ENCODE measurements around the gene EXTL2.
"Not testable (repeated sequence)": the region's sequence is repeated elsewhere in the genome, so short reads cannot be mapped to it uniquely, and the experiment has no call there.

EXTL2 gene

GRCh38 chr1:100936194-100936967 is 41.7 kb upstream of the EXTL2 start:
- TF ChIP-seq OSR1 (CRISPR knock-in tag; IDR thresholded peaks at IDR 0.05): no peak
- TF ChIP-seq ZNF70 (CRISPR knock-in tag; IDR thresholded peaks at IDR 0.05): no peak
- TF ChIP-seq POU6F1 (CRISPR knock-in tag; IDR thresholded peaks at IDR 0.05; ENCODE audit: borderline replicate concordance, low read depth): no peak
- ATAC-seq: no peak

- not testable (repeated sequence) for ATAC-seq
- TF ChIP-seq ZNF8 (CRISPR knock-in tag; IDR thresholded peaks at IDR 0.05): peak; percentile 80
Measured at GRCh38 chr1:100933555-100933954, 38.9 kb upstream of the EXTL2 start.

- no peak for ATAC-seq
- TF ChIP-seq BACH2 (CRISPR knock-in tag; IDR thresholded peaks at IDR 0.05; ENCODE audit: borderline replicate concordance) (no peak), RARB (CRISPR knock-in tag; IDR thresholded peaks at IDR 0.05) (no peak), ZNF565 (CRISPR knock-in tag; conservative IDR thresholded peaks at IDR 0.05; ENCODE audit: low read depth) (no peak), ZFP3 (CRISPR knock-in tag; IDR thresholded peaks at IDR 0.05) (no peak), POU6F1 (CRISPR knock-in tag; IDR thresholded peaks at IDR 0.05; ENCODE audit: borderline replicate concordance, low read depth) (no peak), TCF4 (CRISPR knock-in tag; IDR thresholded peaks at IDR 0.05; ENCODE audit: borderline replicate concordance) (no peak), SNAI2 (CRISPR knock-in tag; IDR thresholded peaks at IDR 0.05) (no peak), ZC3H10 (CRISPR knock-in tag; IDR thresholded peaks at IDR 0.05) (no peak), CSDC2 (CRISPR knock-in tag; IDR thresholded peaks at IDR 0.05) (no peak), TOX (CRISPR knock-in tag; IDR thresholded peaks at IDR 0.05; ENCODE audit: borderline replicate concordance) (no peak), CREB5 (CRISPR knock-in tag; IDR thresholded peaks at IDR 0.05; ENCODE audit: low read depth) (no peak), ISL1 (CRISPR knock-in tag; IDR thresholded peaks at IDR 0.05) (no peak), ZFP30 (CRISPR knock-in tag; IDR thresholded peaks at IDR 0.05) (no peak), ZNF70 (CRISPR knock-in tag; IDR thresholded peaks at IDR 0.05) (no peak), CSRNP3 (CRISPR knock-in tag; IDR thresholded peaks at IDR 0.05) (no peak), TSHZ2 (CRISPR knock-in tag; IDR thresholded peaks at IDR 0.05) (no peak), ARNTL (CRISPR knock-in tag; IDR thresholded peaks at IDR 0.05; ENCODE audit: borderline replicate concordance, low read depth) (no peak)
Measured at GRCh38 chr1:100931716-100932115, 37.1 kb upstream of the EXTL2 start.

GRCh38 chr1:100930494-100930893 is 35.9 kb upstream of the EXTL2 start:
- TF ChIP-seq POU6F1 (CRISPR knock-in tag; IDR thresholded peaks at IDR 0.05; ENCODE audit: borderline replicate concordance, low read depth) (no peak), ZNF70 (CRISPR knock-in tag; IDR thresholded peaks at IDR 0.05) (no peak), GLIS3 (CRISPR knock-in tag; IDR thresholded peaks at IDR 0.05) (no peak), ZNF8 (CRISPR knock-in tag; IDR thresholded peaks at IDR 0.05) (no peak), RARB (CRISPR knock-in tag; IDR thresholded peaks at IDR 0.05) (no peak), ZNF565 (CRISPR knock-in tag; conservative IDR thresholded peaks at IDR 0.05; ENCODE audit: low read depth) (no peak), OSR1 (CRISPR knock-in tag; IDR thresholded peaks at IDR 0.05) (no peak), CSRNP3 (CRISPR knock-in tag; IDR thresholded peaks at IDR 0.05) (no peak), ESRRG (CRISPR knock-in tag; IDR thresholded peaks at IDR 0.05) (no peak), CSDC2 (CRISPR knock-in tag; IDR thresholded peaks at IDR 0.05) (no peak)
- no peak for ATAC-seq

All from SK-N-SH treated with all-trans-retinoic acid at 6 μM for 48 hours (cell line).